SK-N-SH (cell line): ENCODE results near the gene TCHH.

Experiments
- SIN3A ChIP-seq: IDR thresholded peaks from 2 replicates; pipeline ENCODE4 v1.6.1; 2012; ENCODE audit warnings: low read depth, mild to moderate bottlenecking, low read length, moderate library complexity, borderline replicate concordance
- TF ChIP-seq, protein P1 (sequence below): fragments of 200-600 bp; sonication (generic); IDR thresholded peaks from 2 replicates; pipeline ENCODE4 v1.6.1; 2017; ENCODE audit warnings: antibody characterized with exemption, mild to moderate bottlenecking, moderate library complexity

GRCh38 chr1:152115344-152115743, at the start of gene TCHH:
- TF ChIP-seq, protein P1, sequence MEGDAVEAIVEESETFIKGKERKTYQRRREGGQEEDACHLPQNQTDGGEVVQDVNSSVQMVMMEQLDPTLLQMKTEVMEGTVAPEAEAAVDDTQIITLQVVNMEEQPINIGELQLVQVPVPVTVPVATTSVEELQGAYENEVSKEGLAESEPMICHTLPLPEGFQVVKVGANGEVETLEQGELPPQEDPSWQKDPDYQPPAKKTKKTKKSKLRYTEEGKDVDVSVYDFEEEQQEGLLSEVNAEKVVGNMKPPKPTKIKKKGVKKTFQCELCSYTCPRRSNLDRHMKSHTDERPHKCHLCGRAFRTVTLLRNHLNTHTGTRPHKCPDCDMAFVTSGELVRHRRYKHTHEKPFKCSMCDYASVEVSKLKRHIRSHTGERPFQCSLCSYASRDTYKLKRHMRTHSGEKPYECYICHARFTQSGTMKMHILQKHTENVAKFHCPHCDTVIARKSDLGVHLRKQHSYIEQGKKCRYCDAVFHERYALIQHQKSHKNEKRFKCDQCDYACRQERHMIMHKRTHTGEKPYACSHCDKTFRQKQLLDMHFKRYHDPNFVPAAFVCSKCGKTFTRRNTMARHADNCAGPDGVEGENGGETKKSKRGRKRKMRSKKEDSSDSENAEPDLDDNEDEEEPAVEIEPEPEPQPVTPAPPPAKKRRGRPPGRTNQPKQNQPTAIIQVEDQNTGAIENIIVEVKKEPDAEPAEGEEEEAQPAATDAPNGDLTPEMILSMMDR: no peak
- no peak for TF ChIP-seq SIN3A
